GM23338 (cell line): ENCODE results near the gene CACNA2D3. TPM values are rescaled to one million over a fixed set of nuclear protein-coding genes. Genes with fewer than 3 reads are reported as not detected.
"Not testable (repeated sequence)": the region's sequence is repeated elsewhere in the genome, so short reads cannot be mapped to it uniquely, and the experiment has no call there.

Experiments
- ATAC-seq: fragments of 200-7000 bp; cut with Tn5 transposase; 3 replicates; pipeline ENCODE4 v1.9.1; 2020
- DNase-seq: peaks from one replicate; pipeline ENCODE4 v3.0.0-alpha.2; 2015; ENCODE audit warnings: low spot score
- H2AFZ ChIP-seq: fragments of 200-600 bp; sonication (generic); 2 replicates; pipeline ENCODE4 v1.8.0; 2016; ENCODE audit warnings: antibody characterized with exemption, mild to moderate bottlenecking, moderate library complexity
- H3F3A ChIP-seq: fragments of 200-600 bp; sonication (generic); replicated peaks from 2 replicates; pipeline ENCODE4 v1.8.0; 2017; ENCODE audit warnings: antibody characterized with exemption, mixed run types, low read depth
- H3K27ac ChIP-seq: fragments of 200-600 bp; sonication (generic); 2 replicates; pipeline ENCODE4 v1.6.1; 2016; ENCODE audit warnings: low read depth
- H3K27me3 ChIP-seq: fragments of 200-600 bp; sonication (generic); 2 replicates; pipeline ENCODE4 v1.8.0; 2016; ENCODE audit warnings: mild to moderate bottlenecking, mixed run types, moderate library complexity; ENCODE audit not compliant: insufficient read depth
- H3K36me3 ChIP-seq: fragments of 200-600 bp; sonication (generic); 2 replicates; pipeline ENCODE4 v1.8.0; 2016; ENCODE audit warnings: mild to moderate bottlenecking; ENCODE audit not compliant: insufficient read depth
- H3K4me1 ChIP-seq: fragments of 200-600 bp; sonication (generic); 2 replicates; pipeline ENCODE4 v1.8.0; 2016; ENCODE audit warnings: mild to moderate bottlenecking, moderate library complexity; ENCODE audit not compliant: insufficient read depth
- H3K4me2 ChIP-seq: fragments of 200-600 bp; sonication (generic); 2 replicates; pipeline ENCODE4 v1.7.1; 2017; ENCODE audit warnings: mixed run types
- H3K4me3 ChIP-seq: fragments of 200-600 bp; sonication (generic); 2 replicates; pipeline ENCODE4 v1.6.1; 2016; ENCODE audit warnings: mixed run types
- H3K79me2 ChIP-seq: fragments of 200-600 bp; sonication (generic); replicated peaks from 2 replicates; pipeline ENCODE4 v1.8.0; 2017; ENCODE audit warnings: mild to moderate bottlenecking; ENCODE audit not compliant: insufficient read depth
- H3K9me2 ChIP-seq: fragments of 200-600 bp; sonication (generic); 2 replicates; pipeline ENCODE4 v1.8.0; 2017; ENCODE audit not compliant: insufficient read depth
- H4K20me1 ChIP-seq: fragments of 200-600 bp; sonication (generic); replicated peaks from 2 replicates; pipeline ENCODE4 v1.8.0; 2017; ENCODE audit warnings: mild to moderate bottlenecking; ENCODE audit not compliant: insufficient read depth
- H3K27ac Mint-ChIP-seq: 2 replicates; pipeline ENCODE4 v1.8.0; 2020; ENCODE audit warnings: inconsistent platforms, mild to moderate bottlenecking, moderate library complexity, mixed read lengths
- H3K27me3 Mint-ChIP-seq: 3 replicates; pipeline ENCODE4 v1.8.0; 2022; ENCODE audit warnings: low read depth, mild to moderate bottlenecking, moderate library complexity, mixed read lengths, inconsistent platforms; ENCODE audit not compliant: insufficient read depth, poor library complexity
- H3K36me3 Mint-ChIP-seq: 3 replicates; pipeline ENCODE4 v1.8.0; 2021; ENCODE audit warnings: low read depth, mild to moderate bottlenecking, inconsistent platforms, moderate library complexity, mixed read lengths
- H3K4me1 Mint-ChIP-seq: 3 replicates; pipeline ENCODE4 v1.8.0; 2020; ENCODE audit warnings: mild to moderate bottlenecking, inconsistent platforms, mixed read lengths
- H3K4me3 Mint-ChIP-seq: 3 replicates; pipeline ENCODE4 v1.8.0; 2021; ENCODE audit warnings: moderate library complexity, mild to moderate bottlenecking, inconsistent platforms, mixed read lengths
- H3K9me3 Mint-ChIP-seq: 3 replicates; pipeline ENCODE4 v1.8.0; 2020; ENCODE audit warnings: moderate library complexity, mild to moderate bottlenecking, inconsistent platforms, mixed read lengths
- ETS1 ChIP-seq: IDR thresholded peaks from 2 replicates; pipeline ENCODE4 v1.6.1; 2016; ENCODE audit warnings: antibody characterized with exemption
- EZH2phosphoT487 ChIP-seq: fragments of 200-600 bp; sonication (generic); IDR thresholded peaks from one replicate; pipeline ENCODE4 v1.8.1; 2018; ENCODE audit warnings: antibody characterized with exemption; ENCODE audit not compliant: unreplicated experiment
- POLR2AphosphoS5 ChIP-seq: IDR thresholded peaks from 2 replicates; pipeline ENCODE4 v1.6.1; 2016; ENCODE audit warnings: antibody characterized with exemption, low read depth
- ZNF331 ChIP-seq: fragments of 250-450 bp; sonication (Bioruptor Pico); IDR thresholded peaks from 2 replicates; pipeline ENCODE4 v1.5.0; 2020; ENCODE audit warnings: low read depth, mild to moderate bottlenecking, moderate library complexity
- polyA plus RNA-seq: library from polyadenylated mRNA; unstranded; fragments of >200 nt; fragmentation: Nextera tagmentation; extraction: Ambion mirVana; gene quantifications from 2 replicates; pipeline ENCODE4 v1.2.1, GENCODE V29; 2016
- total RNA-seq: library from RNA; depleted of rRNA; stranded (reverse); fragments of >200 nt; shearing (Covaris generic); gene quantifications from 2 replicates; pipeline ENCODE4 v1.2.3, GENCODE V29; 2014

Gene CACNA2D3
- total and polyA plus RNA-seq, 2 experiments from 2014 or later: 2.2 to 2.3 TPM

GRCh38 chr3:54631001-54631400 lies 508.6 kb downstream of the CACNA2D3 start:
- not testable (repeated sequence) for DNase-seq, H2AFZ ChIP-seq, H3K4me3 Mint-ChIP-seq, H3K27ac Mint-ChIP-seq, ATAC-seq, H3K9me2 ChIP-seq, H3K4me3 ChIP-seq, H3K4me2 ChIP-seq, H3K27me3 ChIP-seq
- Mint-ChIP-seq H3K4me1 (peaks cover 21% of the 10 kb centered on the region), H3K9me3 (peaks cover 21% of the 10 kb centered on the region), H3K36me3 (peaks cover 21% of the 10 kb centered on the region; the same call in 2 of the 3 replicates), H3K27me3 (peaks cover 34% of the 10 kb centered on the region)
- Histone ChIP-seq H3K79me2 (peaks cover 10% of the 10 kb centered on the region), H4K20me1 (peaks cover 15% of the 10 kb centered on the region), H3K27ac (0 out of 2 replicates have a peak overlapping the region, but pooled peaks have one; percentile 70), H3F3A (peaks cover 63% of the 10 kb centered on the region), H3K36me3 (peaks cover 35% of the 10 kb centered on the region), H3K4me1 (peaks cover 34% of the 10 kb centered on the region)
- TF ChIP-seq POLR2AphosphoS5 (peak; percentile 43; the same call in 1 of the 2 replicates), ZNF331 (CRISPR knock-in tag) (0 out of 2 replicates have a peak, but pooled peaks have one; percentile 34)

GRCh38 chr3:54631516-54632325 lies 509.4 kb downstream of the CACNA2D3 start:
- Histone ChIP-seq H3K36me3 (peaks cover 41% of the 10 kb centered on the region), H3K9me2 (0 out of 2 replicates have a peak, but pooled peaks cover 9% of the 10 kb centered on the region), H3K27ac (peak overlapping the region; percentile 94), H3K79me2 (peaks cover 17% of the 10 kb centered on the region), H4K20me1 (peaks cover 15% of the 10 kb centered on the region), H3F3A (peaks cover 68% of the 10 kb centered on the region), H3K27me3 (no peaks in the 10 kb centered on the region), H3K4me1 (peaks cover 34% of the 10 kb centered on the region), H3K4me2 (no peak overlapping the region), H2AFZ (no peak overlapping the region), H3K4me3 (no peak overlapping the region)
- Mint-ChIP-seq H3K27me3 (peaks cover 30% of the 10 kb centered on the region), H3K36me3 (peaks cover 21% of the 10 kb centered on the region; the same call in 2 of the 3 replicates), H3K27ac (peak overlapping the region; percentile 72), H3K4me1 (peaks cover 21% of the 10 kb centered on the region), H3K4me3 (no peak overlapping the region), H3K9me3 (peaks cover 21% of the 10 kb centered on the region)
- DNase-seq: no peak
- no peak for ATAC-seq
- no peak for TF ChIP-seq EZH2phosphoT487
- TF ChIP-seq POLR2AphosphoS5: peak; percentile 45

- H3K36me3 ChIP-seq: peaks cover 47% of the 10 kb centered on the region
- ATAC-seq (no peak), DNase-seq (no peak)
- peaks cover 23% of the 10 kb centered on the region for H3K79me2 ChIP-seq
- Mint-ChIP-seq H3K27me3 (peaks cover 26% of the 10 kb centered on the region), H3K4me1 (peaks cover 21% of the 10 kb centered on the region), H3K4me3 (peak overlapping the region; percentile 45; the same call in 1 of the 3 replicates), H3K36me3 (peaks cover 18% of the 10 kb centered on the region; the same call in 2 of the 3 replicates), H3K27ac (peak overlapping the region; percentile 72), H3K9me3 (peaks cover 21% of the 10 kb centered on the region)
- TF ChIP-seq ETS1: no peak
- TF ChIP-seq POLR2AphosphoS5: peak; percentile 52; the same call in 1 of the 2 replicates
- H3K4me2 ChIP-seq: 0 out of 2 replicates have a peak overlapping the region, but pooled peaks have one; percentile 31
- peaks cover 73% of the 10 kb centered on the region for H3F3A ChIP-seq
- H3K27me3 ChIP-seq: no peaks in the 10 kb centered on the region
- peaks cover 15% of the 10 kb centered on the region for H4K20me1 ChIP-seq
- peaks cover 34% of the 10 kb centered on the region for H3K4me1 ChIP-seq
- H3K27ac ChIP-seq: peak overlapping the region; percentile 94
- H3K4me3 ChIP-seq: no peak overlapping the region
- H2AFZ ChIP-seq: no peak overlapping the region
- H3K9me2 ChIP-seq: 0 out of 2 replicates have a peak, but pooled peaks cover 9% of the 10 kb centered on the region
Measured at GRCh38 chr3:54632326-54632665, 509.9 kb downstream of the CACNA2D3 start.
